ENCODE data around the gene POLR1E. TPM values are rescaled to one million over a fixed set of nuclear protein-coding genes. Genes with fewer than 3 reads are reported as not detected.

The POLR1E gene
- polyA plus RNA-seq, 3 donors = 2.3 to 4.1 (median 2.4) TPM

DNA sequence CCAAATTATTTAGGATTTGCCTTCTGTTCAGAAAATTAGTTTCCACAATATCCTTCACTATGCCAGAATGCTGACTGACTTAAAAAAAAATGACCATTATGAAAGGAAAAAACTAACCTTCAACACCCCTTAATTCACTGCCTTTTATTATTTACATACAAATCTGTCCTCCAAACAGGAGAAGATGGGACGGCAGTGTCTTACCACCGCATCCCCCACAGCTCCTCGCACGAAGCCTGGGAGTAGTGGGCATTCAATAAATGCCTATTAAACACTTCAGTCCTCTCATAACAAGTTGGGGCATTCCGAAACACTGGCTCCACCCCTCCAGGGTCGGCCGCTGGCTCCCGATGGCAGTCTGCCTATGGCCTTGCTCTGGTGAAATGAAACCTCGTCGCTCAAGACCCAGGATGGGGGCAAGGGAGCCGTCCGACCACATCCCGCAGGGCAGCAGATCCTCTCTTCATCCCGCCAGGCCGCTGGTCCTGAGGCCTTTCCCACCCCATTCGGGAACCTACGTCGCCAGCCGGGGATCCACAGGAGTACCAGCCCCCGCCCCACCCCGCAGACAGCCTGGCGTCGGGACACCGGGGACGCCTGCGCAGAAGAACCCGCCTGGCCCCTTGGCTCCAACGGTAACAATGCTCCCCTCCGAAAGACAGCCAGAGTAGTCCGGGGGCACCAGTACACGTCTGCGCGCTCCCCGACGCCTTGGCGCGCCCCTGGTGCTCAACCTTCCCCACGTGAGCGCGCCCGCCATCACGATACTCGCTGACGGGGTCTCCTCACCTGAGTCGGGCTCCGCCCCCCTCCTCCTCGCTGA is 21.1 kb upstream of the POLR1E start:
- H3K4me3 Mint-ChIP-seq = peak overlapping the region; percentile 94 to 95
- intact Hi-C loops (cut with micrococcal nuclease) = loop anchor here (2.0 to 5.0 kb wide), 4 partner anchors 20 to 1062 kb away; partner anchors contain the start of genes TOMM5 (in 2 of the 2), GRHPR (in 1 of the 2), POLR1E (in 1 of the 2) and RNF38 (in 1 of the 2)
- WGBS (ENCODE audit: insufficient coverage) = under 1% methylated on average over 40 of the region's 47 CpGs

More for the DNA sequence above, 21.1 kb upstream of the POLR1E start:
- Histone ChIP-seq H3K79me2 (ENCODE audit: insufficient read depth, low read length) (peaks cover 44% of the 10 kb centered on the region), H4K20me1 (ENCODE audit: insufficient read depth, low read length) (no peaks in the 10 kb centered on the region), H3K9me3 (replicated peaks in 1 of 2; ENCODE audit: control insufficient read depth in 1 of 2, insufficient read depth in 1 of 2, low read length in 2 of 2) (no peaks in the 10 kb centered on the region), H2AFZ (ENCODE audit: insufficient read depth, low read depth, low read length, poor library complexity, severe bottlenecking) (peak overlapping the region; percentile 78), H3K36me3 (replicated peaks in 1 of 2; ENCODE audit: control insufficient read depth in 1 of 2, insufficient read depth in 2 of 2, low read length in 2 of 2) (no peaks in the 10 kb centered on the region), H3K9ac (ENCODE audit: insufficient read depth, low read length, poor library complexity, severe bottlenecking) (peak overlapping the region; percentile 95), H3K27ac (ENCODE audit: low read depth in 1 of 2, low read length in 2 of 2) (peak overlapping the region; percentile 92 to 95), H3K4me1 (ENCODE audit: control insufficient read depth in 1 of 2, insufficient read depth in 2 of 2, low read length in 2 of 2) (peaks cover 15 to 24% of the 10 kb centered on the region in 2 donors), H3K4me2 (replicated peaks; ENCODE audit: extremely low read depth, low read length, poor library complexity, severe bottlenecking) (peak overlapping the region; percentile 83), H3K27me3 (ENCODE audit: control insufficient read depth in 2 of 2, insufficient read depth in 2 of 2, low read length in 2 of 2) (no peaks in the 10 kb centered on the region), H3K4me3 (replicated peaks in 1 of 3; ENCODE audit: low read depth in 2 of 3, low read length in 3 of 3) (peak overlapping the region; percentile 89 to 92 (median 91))
- Mint-ChIP-seq H3K27ac (peak overlapping the region; percentile 96 to 98 (median 98)), H3K27me3 (ENCODE audit: low read depth in 3 of 3) (peaks cover 0 to 3% (median 2%) of the 10 kb centered on the region in 3 donors), H3K9me3 (no peaks in the 10 kb centered on the region), H3K36me3 (peaks cover 1 to 4% of the 10 kb centered on the region in 2 donors), H3K4me1 (peaks cover 27% of the 10 kb centered on the region)
- DNase-seq = peak; percentile 37 to 78 (median 59)
- TF ChIP-seq, protein P1, sequence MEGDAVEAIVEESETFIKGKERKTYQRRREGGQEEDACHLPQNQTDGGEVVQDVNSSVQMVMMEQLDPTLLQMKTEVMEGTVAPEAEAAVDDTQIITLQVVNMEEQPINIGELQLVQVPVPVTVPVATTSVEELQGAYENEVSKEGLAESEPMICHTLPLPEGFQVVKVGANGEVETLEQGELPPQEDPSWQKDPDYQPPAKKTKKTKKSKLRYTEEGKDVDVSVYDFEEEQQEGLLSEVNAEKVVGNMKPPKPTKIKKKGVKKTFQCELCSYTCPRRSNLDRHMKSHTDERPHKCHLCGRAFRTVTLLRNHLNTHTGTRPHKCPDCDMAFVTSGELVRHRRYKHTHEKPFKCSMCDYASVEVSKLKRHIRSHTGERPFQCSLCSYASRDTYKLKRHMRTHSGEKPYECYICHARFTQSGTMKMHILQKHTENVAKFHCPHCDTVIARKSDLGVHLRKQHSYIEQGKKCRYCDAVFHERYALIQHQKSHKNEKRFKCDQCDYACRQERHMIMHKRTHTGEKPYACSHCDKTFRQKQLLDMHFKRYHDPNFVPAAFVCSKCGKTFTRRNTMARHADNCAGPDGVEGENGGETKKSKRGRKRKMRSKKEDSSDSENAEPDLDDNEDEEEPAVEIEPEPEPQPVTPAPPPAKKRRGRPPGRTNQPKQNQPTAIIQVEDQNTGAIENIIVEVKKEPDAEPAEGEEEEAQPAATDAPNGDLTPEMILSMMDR (IDR thresholded peaks at IDR 0.05) = no peak
